GM20000 (cell line): ENCODE measurements around the gene COA8.

Experiments used
- DNase-seq: peaks from one replicate; pipeline ENCODE4 v3.0.0; 2012; ENCODE audit warnings: low spot score
- TF ChIP-seq, protein P1 (sequence below): IDR thresholded peaks from 2 replicates; pipeline ENCODE4 v1.5.1; 2012; ENCODE audit warnings: mild to moderate bottlenecking, control low read depth; ENCODE audit errors: extremely low read depth, missing control alignments

Gene COA8

DNA sequence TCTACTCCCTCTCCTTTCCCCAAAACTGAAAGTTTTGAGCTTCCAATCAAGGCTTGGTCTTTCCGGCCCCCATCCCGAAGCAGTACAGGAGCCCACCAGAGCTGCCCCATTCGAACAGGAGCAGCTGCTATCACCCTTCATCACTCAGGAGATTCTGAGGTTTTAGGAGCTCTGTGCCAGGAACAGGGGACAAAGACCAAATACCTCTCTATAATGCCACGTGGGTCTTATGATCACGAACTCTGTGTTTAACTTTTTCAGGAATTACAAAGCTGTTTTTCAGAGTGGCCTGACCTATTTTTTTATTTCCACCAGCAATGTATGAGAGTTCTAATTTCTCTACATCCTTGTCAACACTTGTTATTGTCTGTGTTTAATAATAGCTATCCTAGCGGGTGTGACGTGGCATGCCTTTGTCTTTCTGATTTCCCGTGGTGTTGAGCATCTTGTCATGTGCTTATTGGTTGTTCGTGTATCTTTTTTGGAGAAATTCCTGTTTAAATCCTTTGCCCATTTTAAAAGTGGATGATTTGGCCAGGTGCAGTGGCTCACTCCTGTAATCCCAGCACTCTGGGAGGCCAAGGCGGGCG is 21.7 kb downstream of the COA8 start:
- no peak for DNase-seq
- TF ChIP-seq, protein P1, sequence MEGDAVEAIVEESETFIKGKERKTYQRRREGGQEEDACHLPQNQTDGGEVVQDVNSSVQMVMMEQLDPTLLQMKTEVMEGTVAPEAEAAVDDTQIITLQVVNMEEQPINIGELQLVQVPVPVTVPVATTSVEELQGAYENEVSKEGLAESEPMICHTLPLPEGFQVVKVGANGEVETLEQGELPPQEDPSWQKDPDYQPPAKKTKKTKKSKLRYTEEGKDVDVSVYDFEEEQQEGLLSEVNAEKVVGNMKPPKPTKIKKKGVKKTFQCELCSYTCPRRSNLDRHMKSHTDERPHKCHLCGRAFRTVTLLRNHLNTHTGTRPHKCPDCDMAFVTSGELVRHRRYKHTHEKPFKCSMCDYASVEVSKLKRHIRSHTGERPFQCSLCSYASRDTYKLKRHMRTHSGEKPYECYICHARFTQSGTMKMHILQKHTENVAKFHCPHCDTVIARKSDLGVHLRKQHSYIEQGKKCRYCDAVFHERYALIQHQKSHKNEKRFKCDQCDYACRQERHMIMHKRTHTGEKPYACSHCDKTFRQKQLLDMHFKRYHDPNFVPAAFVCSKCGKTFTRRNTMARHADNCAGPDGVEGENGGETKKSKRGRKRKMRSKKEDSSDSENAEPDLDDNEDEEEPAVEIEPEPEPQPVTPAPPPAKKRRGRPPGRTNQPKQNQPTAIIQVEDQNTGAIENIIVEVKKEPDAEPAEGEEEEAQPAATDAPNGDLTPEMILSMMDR, result no peak

DNA sequence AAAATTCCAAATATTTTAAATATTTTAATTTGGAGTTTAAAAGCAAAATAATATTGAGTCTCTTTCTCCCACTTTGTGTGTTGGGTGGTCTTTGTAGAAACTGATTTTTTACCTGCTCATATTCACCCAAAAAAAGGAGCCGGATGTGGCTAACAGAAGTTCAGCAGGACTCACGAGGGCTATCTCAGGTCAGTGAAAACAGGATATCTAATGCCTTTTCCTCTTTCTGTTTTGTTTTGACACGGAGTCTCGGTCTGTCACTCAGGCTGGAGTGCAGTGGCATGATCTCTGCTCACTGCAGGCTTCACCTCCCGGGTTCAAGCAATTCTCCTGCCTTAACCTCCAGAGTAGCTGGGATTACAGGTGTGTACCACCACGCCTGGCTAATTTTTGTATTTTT is 30.8 kb downstream of the COA8 start:
- TF ChIP-seq, protein P1, result no peak
- peak; percentile 80 for DNase-seq

DNA sequence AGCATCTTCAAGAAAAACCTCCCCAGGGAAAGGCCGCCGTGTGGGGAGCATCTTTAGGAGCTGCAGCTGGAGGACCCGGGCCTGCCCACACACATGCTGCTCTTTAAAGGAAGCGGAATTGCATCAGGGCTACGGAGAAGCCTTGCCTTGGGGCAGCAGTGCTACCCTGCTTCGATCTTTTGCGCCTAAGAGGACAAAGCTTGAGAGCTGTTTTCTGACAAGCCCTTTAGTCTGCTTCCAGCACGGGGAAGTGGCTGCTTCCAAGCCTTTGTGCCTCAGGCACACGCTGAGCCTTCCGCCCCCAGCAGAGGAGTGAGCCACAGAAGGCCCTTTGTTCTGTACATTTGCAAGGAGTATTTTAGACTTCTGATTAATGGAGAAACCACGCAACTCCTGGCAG is 31.5 kb downstream of the COA8 start:
- TF ChIP-seq, protein P1, result no peak
- no peak for DNase-seq

DNA sequence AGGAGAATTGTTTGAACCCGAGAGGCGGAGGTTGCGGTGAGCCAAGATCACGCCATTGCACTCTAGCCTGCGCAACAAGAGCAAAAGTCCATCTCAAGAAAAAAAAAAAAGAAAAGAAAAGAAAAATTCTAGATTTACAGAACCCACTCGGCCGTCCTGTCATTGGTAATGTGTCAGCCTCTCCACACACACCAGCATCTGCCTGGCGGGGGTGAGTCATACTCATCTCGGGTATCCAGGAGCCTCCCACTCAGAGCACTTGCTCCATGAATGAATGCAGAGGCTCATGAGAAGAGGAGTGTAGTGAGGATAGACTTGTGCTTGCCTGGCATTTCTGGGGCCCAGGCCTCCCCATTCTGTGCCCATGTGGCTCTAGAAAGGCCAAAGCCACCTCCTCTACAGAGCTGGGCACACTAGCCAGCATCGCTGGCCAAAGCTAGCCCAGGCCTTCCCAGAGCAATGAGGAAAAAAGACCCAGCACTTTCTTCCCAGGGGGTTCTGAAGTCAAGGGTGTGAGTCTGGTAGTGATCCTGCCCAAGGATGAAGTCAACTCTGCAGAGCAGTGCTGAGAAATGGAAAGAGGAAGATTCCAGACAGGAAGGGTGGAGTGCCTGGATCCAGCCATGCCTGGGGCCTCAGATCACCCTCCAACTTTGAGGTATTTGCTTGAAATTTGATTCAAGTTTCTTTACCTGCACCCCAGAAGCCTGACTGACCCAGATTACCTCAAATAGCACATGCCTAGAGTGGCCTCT is 35.0 kb downstream of the COA8 start:
- TF ChIP-seq, protein P1, result no peak
- DNase-seq, result no peak

DNA sequence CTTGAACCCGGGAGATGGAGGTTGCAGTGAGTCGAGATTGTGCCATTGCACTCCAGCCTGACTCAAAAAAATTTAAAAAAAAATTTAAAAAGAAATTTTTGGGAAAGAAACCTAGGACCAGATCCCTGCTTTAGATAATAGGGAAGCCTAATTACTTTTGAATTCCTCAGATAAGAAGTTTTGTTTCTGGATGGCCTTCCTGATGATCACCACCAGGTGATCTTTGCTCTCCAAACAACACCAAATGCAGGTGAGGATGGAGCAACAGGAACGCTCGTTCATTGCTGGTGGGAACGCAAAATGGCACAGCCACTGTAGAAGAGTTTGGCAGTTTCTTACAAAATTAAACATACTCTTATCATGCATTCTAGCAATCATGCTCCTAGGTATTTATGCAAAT is 37.7 kb downstream of the COA8 start:
- TF ChIP-seq, protein P1, result no peak
- no peak for DNase-seq

DNA sequence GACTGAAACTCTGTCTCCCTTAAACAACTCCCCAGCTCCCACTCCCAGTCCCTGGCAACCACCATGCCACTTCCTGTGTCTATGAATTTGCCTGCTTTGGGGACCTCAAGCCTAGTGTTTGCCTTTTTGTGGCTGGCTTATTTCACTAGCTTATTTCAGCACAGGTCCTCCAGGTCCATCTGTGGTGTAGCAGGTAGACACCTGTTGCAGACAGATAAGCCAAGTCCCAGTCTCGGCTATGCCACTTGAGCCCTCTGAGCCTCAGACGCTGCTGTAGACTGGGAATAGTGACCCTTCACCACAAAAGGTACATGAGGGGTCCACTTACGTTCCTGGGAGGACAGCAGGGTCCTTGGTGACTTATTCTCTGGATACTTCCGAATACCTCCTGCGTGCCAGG is 41.9 kb downstream of the COA8 start:
- TF ChIP-seq, protein P1, result no peak
- no peak for DNase-seq

DNA sequence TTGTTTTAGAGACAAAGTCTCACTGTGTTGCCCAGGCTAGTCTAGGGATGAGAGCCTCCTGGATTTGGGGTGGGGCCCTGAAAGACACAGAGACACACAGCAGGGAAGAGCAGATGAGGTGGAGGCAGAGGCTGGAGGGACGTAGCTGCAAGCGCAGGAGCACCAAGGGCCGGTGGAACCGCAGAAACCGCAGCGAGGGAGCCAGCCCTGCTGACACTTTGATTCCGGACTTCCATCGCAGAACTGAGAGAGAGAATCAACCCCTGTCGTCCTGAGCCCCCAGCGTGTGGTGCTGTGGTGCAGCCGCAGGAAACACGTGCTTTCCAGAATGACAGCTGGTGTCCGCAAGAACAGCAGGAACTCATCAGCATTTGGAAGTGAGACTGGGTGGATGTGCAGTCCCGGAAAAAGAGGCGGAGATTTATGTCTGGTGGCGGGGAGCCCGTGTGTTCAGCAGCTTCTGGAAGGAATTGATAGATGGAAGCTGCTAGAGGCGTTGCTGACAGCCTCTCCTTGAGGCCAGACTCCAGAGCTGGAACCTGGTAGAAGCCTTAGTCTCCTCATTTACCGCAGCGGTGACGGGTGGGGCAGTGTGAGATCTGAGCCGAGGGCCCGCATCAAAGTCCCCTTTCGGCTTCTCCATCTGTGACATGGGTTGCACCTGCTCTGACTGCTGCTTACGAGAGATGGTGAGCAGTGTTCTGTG is 44.4 kb downstream of the COA8 start:
- DNase-seq, result peak; percentile 47
- TF ChIP-seq, protein P1, result no peak
